A673 (cell line): ENCODE results near the gene HRK. TPM values are rescaled to one million over a fixed set of nuclear protein-coding genes. Genes with fewer than 3 reads are reported as not detected.
A peak's percentile ranks its signal among the peaks of the same experiment; 100 is the strongest.

Experiments
- BruUV-seq: library from RNA; stranded (reverse); fragments of 400-500 nt; replicated peaks from 2 replicates; lab custom pipeline; 2021; lab: Mats Ljungman, UMichigan
- CTCF ChIA-PET: fragments of 300-600 bp; sonication (Branson Sonifier 250); formaldehyde crosslinking; loops from one replicate; lab custom pipeline; 2022; ENCODE audit warnings: antibody characterized with exemption; lab: Charles Lee
- POLR2A ChIA-PET: fragments of 300-600 bp; sonication (Branson Sonifier 250); formaldehyde crosslinking; loops from one replicate; lab custom pipeline; 2022; ENCODE audit warnings: antibody characterized with exemption; ENCODE audit not compliant: low non-redundant PET; lab: Charles Lee
- DNase-seq: peaks from one replicate; pipeline ENCODE4 v3.0.0-alpha.2; 2015; ENCODE audit warnings: low spot score
- H3K27ac ChIP-seq: fragments of 200-600 bp; sonication (generic); 2 replicates; pipeline ENCODE4 v1.5.1; 2016; ENCODE audit warnings: mixed run types, low read depth, mild to moderate bottlenecking, mixed read lengths, antibody characterized with exemption, low read length; ENCODE audit not compliant: poor library complexity, severe bottlenecking
- H3K27me3 ChIP-seq: fragments of 200-600 bp; sonication (generic); replicated peaks from 2 replicates; pipeline ENCODE4 v1.6.1; 2017; ENCODE audit warnings: mixed run types, low read depth, mild to moderate bottlenecking, mixed read lengths, antibody characterized with exemption, low read length; ENCODE audit not compliant: insufficient read depth, poor library complexity
- H3K36me3 ChIP-seq: fragments of 200-600 bp; sonication (generic); 2 replicates; pipeline ENCODE4 v1.6.1; 2016; ENCODE audit warnings: mixed run types, mild to moderate bottlenecking, mixed read lengths, antibody characterized with exemption, low read length; ENCODE audit not compliant: insufficient read depth, poor library complexity, severe bottlenecking
- H3K4me1 ChIP-seq: fragments of 200-600 bp; sonication (generic); 2 replicates; pipeline ENCODE4 v1.6.1; 2017; ENCODE audit warnings: mixed run types, mild to moderate bottlenecking, mixed read lengths, antibody characterized with exemption, low read length; ENCODE audit not compliant: insufficient read depth, poor library complexity, severe bottlenecking
- H3K4me3 ChIP-seq: fragments of 200-600 bp; sonication (generic); 2 replicates; pipeline ENCODE4 v1.5.1; 2016; ENCODE audit warnings: low read depth, mixed run types, mild to moderate bottlenecking, mixed read lengths, low read length; ENCODE audit not compliant: poor library complexity, severe bottlenecking
- H3K9me3 ChIP-seq: fragments of 200-600 bp; sonication (generic); 2 replicates; pipeline ENCODE4 v1.6.1; 2016; ENCODE audit warnings: mixed run types, low read depth, mild to moderate bottlenecking, mixed read lengths, antibody characterized with exemption, low read length; ENCODE audit not compliant: poor library complexity, severe bottlenecking
- CTCF ChIP-seq: fragments of 300-800, 200-600 bp; sonication (generic); conservative IDR thresholded peaks from 2 replicates; pipeline ENCODE4 v1.5.1; 2017; ENCODE audit warnings: low read depth, mild to moderate bottlenecking, antibody characterized with exemption, low read length, moderate library complexity, mixed read lengths
- EZH2 ChIP-seq: fragments of 200-600 bp; sonication (generic); IDR thresholded peaks from 2 replicates; pipeline ENCODE4 v1.6.1; 2017; ENCODE audit warnings: borderline replicate concordance, low read depth, mild to moderate bottlenecking, mixed read lengths, antibody characterized with exemption, low read length; ENCODE audit not compliant: poor library complexity, severe bottlenecking
- intact Hi-C: fragments of 100-400 bp; cut with micrococcal nuclease; formaldehyde crosslinking; loops from one replicate; pipeline ENCODE4 v1.10.0; 2022; ENCODE audit not compliant: unreplicated experiment
- total RNA-seq: library from RNA; stranded (reverse); gene quantifications from 2 replicates; pipeline ENCODE4 v1.2.3, GENCODE V29; 2021

HRK gene
- total RNA-seq, 1 experiment from 2014 or later, result 0.37 TPM

- intact Hi-C loops, result no loop called here
- ChIA-PET CTCF (no interaction called here), POLR2A (no interaction called here)
- Histone ChIP-seq H3K4me1 (peaks cover 58% of the 10 kb centered on the region), H3K27ac (peak overlapping the region; percentile 23), H3K4me3 (peak overlapping the region; percentile 5), H3K27me3 (no peaks in the 10 kb centered on the region), H3K36me3 (no peaks in the 10 kb centered on the region), H3K9me3 (no peaks in the 10 kb centered on the region)
- TF ChIP-seq EZH2 (no peak), CTCF (no peak)
- BruUV-seq, result no TSS peak
- DNase-seq, result peak; percentile 90
Observed at GRCh38 chr12:116922194-116922897, 41.1 kb upstream of the HRK start.

GRCh38 chr12:116920939-116921338 lies 39.7 kb upstream of the HRK start:
- CTCF ChIA-PET, result no interaction called here

GRCh38 chr12:116919706-116920485 lies 38.7 kb upstream of the HRK start:
- peak; percentile 52 for DNase-seq
- TF ChIP-seq CTCF (no peak), EZH2 (no peak)
- no peaks in the 10 kb centered on the region for H3K36me3 ChIP-seq
- intact Hi-C loops, result no loop called here
- H3K27me3 ChIP-seq, result no peaks in the 10 kb centered on the region
- H3K27ac ChIP-seq, result peak overlapping the region; percentile 63
- peaks cover 45% of the 10 kb centered on the region for H3K4me1 ChIP-seq
- CTCF ChIA-PET, result no interaction called here
- no peak overlapping the region for H3K4me3 ChIP-seq
- POLR2A ChIA-PET, result no interaction called here
- H3K9me3 ChIP-seq, result no peaks in the 10 kb centered on the region
- no TSS peak for BruUV-seq

More at GRCh38 chr12:116920939-116921338, 39.7 kb upstream of the HRK start:
- Histone ChIP-seq H3K9me3 (no peaks in the 10 kb centered on the region), H3K36me3 (no peaks in the 10 kb centered on the region), H3K27ac (no peak overlapping the region), H3K27me3 (no peaks in the 10 kb centered on the region), H3K4me3 (no peak overlapping the region), H3K4me1 (peaks cover 46% of the 10 kb centered on the region)
- no peak for DNase-seq
- POLR2A ChIA-PET, result interaction anchor here (0.6 to 0.7 kb wide), 2 partner anchors 838 to 1096 kb away, joined by 3 to 23 read pairs; no protein-coding TSS in a partner anchor
- BruUV-seq, result no TSS peak
- intact Hi-C loops, result no loop called here
- TF ChIP-seq EZH2 (no peak), CTCF (no peak)
